GM12891 (cell line): ENCODE results near the gene BROX.

ENCODE experiments used
- POLR2AphosphoS5 ChIP-seq: IDR thresholded peaks from 2 replicates; pipeline ENCODE4 v1.6.1; 2011; ENCODE audit warnings: low read depth, low read length, control low read depth
- SPI1 ChIP-seq: IDR thresholded peaks from 2 replicates; pipeline ENCODE4 v1.6.1; 2011; ENCODE audit warnings: low read depth, low read length, control low read depth
- TAF1 ChIP-seq: IDR thresholded peaks from 2 replicates; pipeline ENCODE4 v1.6.1; 2011; ENCODE audit warnings: low read depth, low read length, control low read depth

- TF ChIP-seq SPI1 (no peak), POLR2AphosphoS5 (no peak), TAF1 (no peak)
Measured at GRCh38 chr1:222697203-222697602, 15.2 kb upstream of the BROX start.
